ENCODE measurements around the gene USP22. TPM values are rescaled to one million over a fixed set of nuclear protein-coding genes. Genes with fewer than 3 reads are reported as not detected.
"Not testable (repeated sequence)": the region's sequence is repeated elsewhere in the genome, so short reads cannot be mapped to it uniquely, and the experiment has no call there.

USP22 gene
- 181 and 266 TPM in 2 replicates for total RNA-seq

DNA sequence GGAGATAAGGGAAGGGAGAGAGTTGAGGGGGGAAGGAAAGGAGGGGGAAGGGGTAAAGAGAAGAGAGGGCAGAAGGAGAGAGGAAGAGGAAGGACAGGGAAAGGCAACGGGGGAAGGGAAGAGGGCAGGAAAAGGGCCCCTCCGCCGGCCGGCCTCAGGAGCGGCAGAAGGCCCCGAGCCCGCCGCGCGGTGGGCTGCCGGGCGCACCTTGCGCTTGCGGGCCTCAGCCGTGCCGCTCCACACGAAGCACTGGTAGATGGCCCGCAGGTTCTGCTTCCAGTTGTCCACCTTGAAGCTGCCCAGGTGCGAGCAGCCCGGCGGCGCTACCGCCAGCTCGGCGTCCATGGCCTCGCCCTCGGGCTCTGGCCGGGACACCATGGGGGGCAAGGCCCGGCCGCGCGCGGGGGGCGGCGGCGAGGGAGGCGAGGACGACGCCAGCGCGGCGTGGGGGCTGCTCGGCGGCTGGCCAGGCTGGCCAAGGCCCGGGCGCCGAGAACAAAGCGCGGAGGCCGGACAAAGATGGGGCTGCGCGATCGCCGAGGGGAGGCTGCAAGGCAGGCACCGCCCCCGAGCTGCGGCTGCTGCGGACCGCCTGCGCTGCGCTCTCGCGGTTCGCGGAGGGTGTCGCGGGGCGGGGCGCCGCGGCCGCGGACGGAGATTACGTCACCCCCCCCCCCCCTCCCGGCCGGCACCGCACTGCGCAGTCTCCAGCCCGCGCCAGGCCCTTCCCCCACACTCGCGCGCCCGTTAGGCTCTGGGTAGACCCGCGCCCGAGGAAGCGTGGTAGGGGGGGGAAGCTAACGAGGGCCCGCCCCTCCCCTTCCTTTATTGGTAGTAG lies at the start of gene USP22:
Gene USP22 (minus strand): TSS at position 554 of the 838 bp plus-strand sequence. CDS start 176 bp downstream, at position 378.
- DNase-seq (ENCODE audit: low read depth in 2 of 2): peak in 1 of 2 donors; percentile 99

DNA sequence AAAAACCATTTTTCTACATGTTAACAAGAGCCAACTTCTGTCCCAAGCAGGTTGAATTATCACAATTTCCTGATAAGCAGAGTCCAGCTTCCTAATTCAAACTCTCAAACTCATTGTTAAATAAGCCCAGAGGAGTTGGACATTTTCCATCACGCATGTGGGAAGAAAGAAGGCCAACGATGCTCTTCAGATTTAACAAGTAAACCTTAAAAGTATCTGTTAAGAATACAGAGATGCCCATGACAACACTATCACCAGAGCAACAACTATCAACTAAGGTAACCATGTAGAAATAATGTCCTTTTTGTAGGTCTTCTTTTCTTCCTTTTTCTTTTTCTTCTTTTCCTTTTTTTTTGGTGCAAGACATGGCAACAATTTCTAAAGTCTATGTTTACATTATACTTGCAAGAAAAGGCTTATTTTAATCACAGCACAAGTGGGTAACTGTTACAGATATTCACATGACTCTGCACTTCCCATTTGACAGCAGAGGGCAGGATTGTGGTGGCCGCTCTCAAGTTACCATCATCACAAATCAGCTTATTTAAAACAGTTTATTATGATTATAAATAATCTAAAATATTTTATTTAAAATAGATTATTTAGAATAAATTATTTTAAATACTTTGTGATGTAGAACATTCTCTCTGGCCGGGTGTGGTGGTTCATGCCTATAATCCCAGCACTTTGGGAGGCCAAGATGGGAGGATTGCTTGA lies 48.2 kb upstream of the USP22 start:
- no peak for DNase-seq (ENCODE audit: low read depth in 2 of 2)

DNA sequence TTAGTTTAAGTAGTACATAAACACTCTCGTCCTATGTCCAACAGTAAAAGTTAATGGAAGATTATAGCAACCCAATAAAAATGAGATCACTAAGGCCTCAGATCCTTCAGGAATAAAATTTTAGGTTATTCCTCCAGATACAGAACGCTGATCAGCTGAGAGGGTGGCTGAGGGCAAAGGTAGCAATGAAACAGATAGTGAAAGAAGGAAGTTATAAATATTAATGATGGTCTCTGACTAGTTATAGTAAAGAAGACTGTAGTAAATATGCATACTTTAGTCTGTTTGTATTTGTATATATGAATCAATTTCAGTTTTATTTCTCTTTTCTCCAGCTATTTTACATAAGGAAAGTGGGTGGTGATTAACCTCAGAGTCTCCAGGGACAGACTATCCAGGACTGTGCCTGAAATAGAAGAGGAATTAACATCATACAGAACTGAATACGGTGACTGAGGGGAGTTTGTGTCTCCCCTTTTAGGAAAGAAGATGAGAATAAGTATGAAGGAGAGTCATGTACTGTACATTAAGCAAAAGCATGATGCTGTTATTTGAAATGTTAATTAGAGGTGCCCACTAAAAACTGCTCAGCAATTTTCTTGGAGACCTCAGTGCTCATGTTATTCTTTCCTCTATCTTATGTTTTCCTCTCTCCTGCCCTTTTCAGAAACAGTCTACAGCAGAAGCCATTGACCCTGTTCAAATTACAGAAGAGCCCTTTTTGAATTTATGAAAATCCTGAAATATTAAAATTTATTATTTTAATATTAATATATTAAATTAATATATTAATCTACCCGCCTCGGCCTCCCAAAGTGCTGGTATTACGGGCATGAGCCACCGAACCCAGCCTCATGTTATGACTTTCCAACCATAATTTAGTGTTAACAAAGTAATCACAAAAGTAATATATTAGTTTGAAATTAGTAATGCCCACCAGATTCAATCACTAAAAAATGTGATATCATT lies 47.4 kb upstream of the USP22 start:
- no peak for DNase-seq (ENCODE audit: low read depth in 2 of 2)

DNA sequence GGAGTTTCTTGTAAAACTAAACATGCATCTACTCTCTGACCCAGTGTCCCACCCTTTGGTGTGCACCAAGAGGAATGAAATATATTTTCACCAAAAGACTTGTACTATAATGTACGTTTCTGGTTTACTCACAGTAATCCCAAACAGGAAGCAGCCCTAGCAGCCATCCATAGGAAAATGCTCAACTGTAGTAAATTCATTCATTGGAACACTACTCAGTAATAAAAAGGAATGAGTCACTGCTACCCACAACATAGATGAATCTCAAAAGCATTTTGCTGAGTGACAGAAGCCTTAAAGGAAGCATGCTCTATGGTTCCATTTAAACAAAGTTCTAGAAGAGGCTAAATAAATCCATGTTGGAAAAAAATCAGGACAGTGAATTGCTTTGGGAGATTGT lies 46.3 kb upstream of the USP22 start:
- DNase-seq (ENCODE audit: low read depth in 2 of 2): no peak

DNA sequence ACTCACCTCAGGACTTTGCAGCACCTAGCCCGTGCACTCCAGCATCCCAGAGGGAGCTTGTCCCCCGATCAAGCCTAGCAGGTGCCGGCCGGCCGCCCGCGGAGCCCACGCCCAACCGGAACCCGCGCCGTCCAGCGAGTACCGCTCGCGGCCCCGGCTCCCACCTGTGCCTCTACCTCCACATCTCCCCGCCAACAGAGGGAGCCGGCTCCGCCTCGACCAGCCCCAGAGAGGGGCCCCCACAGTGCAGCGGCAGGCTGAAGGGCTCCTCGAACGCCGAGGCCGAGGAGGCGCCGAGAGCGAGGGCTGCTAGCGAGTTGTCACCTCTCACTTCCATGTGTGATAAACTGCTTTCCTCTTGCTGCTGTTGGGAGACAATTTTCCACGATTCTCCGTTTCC lies 42.9 kb upstream of the USP22 start:
- no peak for DNase-seq (ENCODE audit: low read depth in 2 of 2)

DNA sequence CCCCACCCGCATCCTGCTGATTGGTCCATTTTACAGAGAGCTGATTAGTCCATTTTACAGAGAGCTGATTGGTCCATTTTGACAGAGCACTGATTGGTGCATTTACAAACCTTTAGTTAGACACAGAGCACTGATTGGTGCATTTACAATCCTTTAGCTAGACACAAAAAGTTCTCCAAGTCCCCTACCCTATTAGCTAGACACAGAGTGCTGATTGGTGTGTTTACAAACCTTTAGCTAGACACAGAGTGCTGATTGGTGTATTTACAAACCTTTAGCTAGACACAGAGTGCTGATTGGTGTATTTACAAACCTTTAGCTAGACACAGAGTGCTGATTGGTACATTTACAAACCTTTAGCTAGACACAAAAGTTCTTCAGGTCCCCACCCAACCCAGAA lies 42.5 kb upstream of the USP22 start:
- DNase-seq (ENCODE audit: low read depth in 2 of 2): not testable (repeated sequence)

DNA sequence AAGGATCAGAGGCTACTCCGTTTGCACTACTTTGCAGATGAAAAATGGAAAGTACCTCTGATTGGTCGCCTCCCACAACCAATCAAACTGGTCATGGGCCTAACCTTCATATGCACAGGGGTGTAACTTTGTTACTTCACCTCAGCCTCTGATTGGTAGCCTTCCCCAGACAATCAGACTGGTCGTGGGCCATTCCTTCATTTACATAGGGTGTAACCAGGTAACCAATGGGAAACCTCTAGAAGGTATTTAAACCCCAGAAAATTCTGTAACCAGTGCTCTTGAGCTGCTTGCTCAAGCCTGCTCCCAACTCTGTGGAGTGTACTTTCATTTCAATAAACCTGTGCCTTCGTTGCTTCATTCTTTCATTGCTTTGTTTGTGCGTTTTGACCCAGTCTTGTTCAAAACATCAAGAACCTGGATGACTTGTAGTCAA lies 39.2 kb upstream of the USP22 start:
- no peak for DNase-seq (ENCODE audit: low read depth in 2 of 2)

DNA sequence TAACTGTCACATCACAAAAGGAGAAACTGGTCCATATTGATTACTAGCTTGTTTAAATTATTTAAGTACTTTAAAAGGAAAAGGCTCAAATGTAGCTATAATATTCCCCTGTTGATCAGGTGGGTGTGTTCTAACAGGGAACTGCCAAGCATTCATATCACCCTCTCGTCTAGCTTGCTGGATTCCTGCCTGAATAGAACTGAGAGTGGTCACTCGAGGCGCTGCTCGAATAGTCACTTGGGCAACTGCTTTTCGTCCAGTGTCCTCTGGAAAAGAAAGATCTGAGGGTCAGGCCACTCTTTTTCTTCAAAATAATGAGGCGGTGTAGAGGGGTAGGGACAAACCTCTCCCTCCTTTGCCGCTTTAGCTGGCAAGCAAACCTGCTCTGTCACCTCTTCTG lies 36.4 kb upstream of the USP22 start:
- DNase-seq (ENCODE audit: low read depth in 2 of 2): no peak

DNA sequence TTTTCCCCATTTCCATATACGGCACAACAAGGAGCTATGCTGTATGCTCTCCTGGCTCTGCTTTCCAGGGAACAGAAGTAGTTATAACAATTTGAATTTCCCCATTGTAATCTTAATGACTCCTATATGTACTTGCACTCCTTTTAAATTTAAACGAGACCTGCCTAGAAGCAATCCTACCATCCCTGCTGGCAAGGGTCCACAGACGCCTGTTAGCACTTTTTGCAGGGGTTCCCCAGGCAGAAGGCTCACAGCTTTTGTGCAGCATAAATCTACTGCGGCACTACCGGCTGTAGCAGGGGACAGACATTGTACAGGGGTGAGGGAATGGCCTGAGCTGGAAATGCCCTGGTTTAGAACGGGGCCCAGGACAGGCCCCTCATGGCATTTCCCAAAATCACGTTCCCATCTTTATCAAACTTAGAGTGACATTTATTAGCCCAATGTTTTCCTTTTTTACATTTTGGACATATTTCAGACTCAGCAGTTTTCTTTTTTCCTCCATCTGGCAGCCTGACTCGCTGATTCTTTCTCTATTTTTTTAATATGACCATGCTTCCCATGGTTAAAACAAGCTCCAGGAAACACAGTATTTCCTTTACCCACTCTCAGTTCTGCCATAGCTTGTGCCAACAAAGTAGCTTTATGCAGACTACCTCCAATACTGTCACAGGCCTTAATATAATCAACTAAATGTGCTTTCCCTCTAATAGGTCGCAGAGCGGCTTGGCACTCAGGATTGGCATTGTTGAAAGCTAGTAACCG lies 35.4 kb upstream of the USP22 start:
- DNase-seq (ENCODE audit: low read depth in 2 of 2): peak; percentile 11 to 43

DNA sequence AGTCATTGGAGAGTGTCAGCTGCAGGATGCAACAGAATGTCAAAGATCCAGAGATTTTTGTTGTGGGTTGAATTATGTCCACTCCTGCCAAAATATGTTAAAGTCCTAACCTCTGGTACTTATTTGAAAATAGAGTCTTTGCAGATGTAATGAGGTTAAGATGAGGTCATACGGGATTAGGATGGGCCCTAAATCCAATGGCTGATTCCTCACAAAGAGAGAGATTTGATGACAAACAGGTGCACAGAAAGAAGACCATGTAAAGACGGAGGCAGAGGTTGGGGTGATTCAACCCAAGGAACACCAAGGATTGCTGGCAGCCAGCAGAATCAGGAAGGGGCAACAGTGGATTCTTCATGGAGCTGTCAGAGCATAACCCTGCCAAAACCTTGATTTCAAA lies 34.5 kb upstream of the USP22 start:
- no peak for DNase-seq (ENCODE audit: low read depth in 2 of 2)

DNA sequence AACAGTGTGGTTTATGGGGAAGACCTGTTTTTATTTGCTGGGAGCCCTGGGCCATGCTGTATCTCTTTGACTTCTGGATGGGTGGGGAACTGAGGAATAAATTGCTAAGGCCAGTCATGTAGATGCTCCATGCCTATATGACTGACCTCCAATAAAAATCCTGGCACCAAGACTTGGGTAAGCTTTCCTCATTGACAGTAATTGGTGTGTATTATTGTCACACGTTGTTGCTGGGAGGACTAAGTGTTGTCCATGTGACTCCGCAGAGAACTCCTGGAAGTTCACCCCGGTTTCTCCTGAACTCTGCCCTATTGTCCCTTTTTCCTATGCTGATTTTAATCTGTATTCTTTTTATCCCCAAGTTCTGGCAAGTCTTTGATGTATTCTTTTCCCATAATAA lies 33.4 kb upstream of the USP22 start:
- no peak for DNase-seq (ENCODE audit: low read depth in 2 of 2)

DNA sequence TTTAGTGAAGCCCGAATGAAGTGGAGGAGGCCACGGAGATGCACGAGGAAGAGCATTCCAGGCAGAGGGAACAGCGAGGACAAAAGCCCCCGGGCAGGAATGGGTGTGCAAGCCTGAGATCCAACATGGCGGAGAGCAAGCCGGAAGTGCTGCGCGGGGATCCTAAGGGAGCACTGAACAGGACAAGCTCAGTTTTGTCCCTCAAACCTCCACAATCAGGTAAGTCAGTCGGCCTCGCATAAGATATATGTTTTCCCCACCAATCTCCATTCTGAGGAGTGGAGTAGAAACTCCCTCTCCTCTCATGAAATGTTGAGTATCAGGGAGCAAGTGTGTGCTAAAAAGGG lies 32.9 kb upstream of the USP22 start:
- DNase-seq (ENCODE audit: low read depth in 2 of 2): no peak

DNA sequence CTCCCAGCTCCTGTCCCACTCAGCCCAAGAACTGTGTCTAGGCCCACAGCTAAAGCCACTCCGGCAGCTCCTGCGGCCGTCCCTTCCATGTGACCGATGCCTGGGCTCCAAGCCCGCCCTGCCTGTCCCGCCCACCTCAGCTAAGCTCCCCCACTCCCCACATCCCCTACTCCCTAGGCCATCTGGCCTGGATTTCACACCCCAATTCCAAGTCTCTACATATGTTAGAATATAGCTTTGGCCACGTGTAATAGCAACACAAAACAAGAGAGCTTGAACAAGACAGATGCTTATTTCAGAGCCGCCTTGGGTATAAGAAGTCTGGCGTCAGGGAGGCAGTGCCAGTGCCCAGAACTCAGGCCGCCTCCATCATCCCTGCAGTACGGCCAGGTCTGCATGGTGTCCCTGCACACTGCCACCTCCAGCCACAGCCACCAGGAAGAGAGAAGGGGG lies 30.0 kb upstream of the USP22 start:
- no peak for DNase-seq (ENCODE audit: low read depth in 2 of 2)

DNA sequence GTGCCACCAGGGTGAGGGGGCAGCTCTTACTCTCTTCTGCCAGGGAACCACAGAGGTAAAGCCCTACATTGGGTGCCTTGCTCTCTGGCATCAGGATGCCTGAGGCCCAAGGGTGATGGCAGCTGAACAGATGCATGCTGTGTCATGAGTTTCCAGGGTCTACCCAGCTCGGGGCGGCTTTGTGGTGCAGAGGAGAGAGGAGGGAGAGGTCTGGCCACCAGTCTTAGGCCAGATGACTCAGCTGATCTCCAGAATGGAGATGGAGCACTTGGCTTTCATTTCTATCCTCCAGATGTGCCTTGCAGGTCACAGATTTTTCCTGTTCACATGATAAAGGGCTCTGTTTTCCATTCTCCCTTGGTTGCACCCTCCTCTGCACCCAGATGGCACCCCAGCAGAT lies 23.6 kb upstream of the USP22 start:
- DNase-seq (ENCODE audit: low read depth in 2 of 2): no peak

DNA sequence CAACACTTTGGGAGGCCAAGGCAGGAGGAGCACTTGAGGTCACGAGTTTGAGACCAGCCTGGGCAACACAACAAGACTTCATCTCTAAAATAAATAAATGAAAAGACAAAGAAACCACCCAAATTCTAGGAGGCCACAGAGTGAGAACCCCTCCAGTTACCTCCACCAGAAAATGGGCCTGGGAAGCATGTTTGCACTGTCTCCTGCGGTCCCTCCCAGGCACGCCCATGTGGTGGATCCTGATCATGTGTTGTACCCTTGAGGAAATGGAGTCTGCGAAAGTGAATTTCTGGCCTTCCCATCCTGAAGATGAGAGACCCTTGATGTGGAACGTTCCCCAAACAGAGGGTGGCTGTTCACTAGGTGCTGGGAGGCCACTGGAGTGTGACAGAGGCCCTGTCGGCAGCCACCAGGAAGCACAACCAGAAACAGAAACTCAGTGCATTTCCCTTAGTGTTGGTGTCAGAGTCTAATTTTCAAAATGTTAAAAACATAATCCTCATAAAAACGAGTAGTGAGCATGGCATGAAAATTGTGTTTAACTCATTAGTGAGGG lies 19.2 kb upstream of the USP22 start:
- DNase-seq (ENCODE audit: low read depth in 2 of 2): no peak

DNA sequence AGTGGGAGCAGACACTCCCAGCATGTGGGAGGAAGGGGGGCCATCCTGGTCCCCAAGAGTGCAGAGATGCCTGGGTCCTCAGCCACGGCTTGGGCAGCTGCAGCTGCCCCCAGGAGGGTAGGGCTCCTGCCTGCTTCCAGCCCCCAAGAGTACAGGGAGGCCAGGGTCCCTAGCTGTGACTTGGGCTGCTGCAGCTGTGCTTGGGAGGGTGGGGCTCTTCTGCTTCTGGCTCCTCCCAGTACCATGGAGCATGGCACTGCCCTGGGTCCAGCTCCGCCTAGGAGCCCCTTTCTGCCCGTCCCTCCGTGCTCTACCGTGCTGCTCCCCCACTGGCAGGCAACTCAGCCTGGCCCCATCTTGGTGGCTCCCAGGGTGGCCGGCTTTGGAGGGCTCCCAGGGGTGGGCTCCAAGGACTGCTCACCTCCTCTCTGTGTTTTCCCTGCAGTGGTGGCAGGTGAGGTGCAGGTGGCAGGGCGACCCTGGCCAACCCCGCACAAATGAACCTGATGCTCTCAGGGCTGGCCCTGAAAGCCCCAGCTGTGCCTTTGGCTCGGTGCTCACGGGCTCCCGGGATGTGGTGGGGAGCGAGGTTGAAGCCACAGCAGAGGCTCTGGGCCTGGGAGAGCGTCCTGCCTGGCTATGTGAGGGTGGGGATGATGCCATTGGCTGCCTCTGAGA lies 18.5 kb upstream of the USP22 start:
- DNase-seq (ENCODE audit: low read depth in 2 of 2): no peak

DNA sequence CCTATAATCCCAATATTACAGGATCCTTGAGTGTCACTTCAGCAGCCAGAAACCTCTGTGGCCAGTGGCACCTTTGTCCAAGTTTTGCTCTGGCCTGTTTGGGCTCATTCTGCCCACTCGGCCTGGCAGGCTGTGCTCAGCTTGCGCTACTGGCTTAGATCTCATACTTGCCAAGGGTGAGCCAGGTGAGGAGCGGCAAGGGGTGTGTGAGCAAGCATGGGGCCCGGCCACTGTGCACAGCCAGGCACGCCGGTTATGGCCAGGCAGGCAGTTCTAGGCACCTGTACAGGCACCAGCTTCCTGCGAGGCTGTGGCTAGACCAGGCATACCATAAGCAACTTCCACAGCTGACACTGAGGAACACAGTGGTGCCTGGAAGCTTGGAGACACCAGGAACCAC lies 16.9 kb upstream of the USP22 start:
- DNase-seq (ENCODE audit: low read depth in 2 of 2): no peak

DNA sequence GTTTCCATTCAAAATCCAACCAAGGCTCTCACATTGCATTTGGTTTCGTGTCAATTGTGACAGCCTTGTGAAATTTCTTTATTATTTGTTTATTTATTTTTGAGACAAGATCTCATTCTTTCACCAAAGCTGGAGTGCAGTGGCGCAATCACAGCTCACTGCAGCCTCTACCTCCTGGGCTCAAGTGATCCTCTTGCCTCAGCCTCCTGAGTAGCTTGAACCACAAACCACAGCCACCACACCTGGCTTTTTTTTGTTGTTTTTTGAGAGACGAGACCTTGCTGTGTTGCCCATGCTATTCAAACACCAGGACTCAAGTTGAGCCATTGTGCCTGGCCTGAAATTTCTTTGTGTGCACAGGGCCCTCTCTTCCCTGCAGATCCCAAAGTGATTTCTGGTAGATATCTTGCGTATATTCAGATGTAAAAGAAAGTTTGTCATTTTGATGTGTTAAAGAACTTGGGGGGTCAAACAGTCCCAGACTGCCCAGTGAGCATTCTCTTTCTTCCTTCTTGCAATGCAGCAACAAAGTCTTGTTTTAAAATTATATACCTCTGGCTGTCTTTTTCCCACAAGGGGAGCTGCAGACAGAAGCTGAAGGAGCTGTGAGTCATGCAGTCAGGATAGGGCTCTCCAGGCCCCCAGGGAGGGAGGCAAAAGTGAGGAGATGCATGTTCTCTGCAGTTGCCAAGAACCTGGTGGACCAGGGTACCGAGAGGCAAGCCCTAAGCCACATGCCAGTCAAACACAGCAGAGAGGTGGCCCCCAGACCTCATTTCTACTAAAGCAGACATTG lies 15.5 kb upstream of the USP22 start:
- no peak for DNase-seq (ENCODE audit: low read depth in 2 of 2)

DNA sequence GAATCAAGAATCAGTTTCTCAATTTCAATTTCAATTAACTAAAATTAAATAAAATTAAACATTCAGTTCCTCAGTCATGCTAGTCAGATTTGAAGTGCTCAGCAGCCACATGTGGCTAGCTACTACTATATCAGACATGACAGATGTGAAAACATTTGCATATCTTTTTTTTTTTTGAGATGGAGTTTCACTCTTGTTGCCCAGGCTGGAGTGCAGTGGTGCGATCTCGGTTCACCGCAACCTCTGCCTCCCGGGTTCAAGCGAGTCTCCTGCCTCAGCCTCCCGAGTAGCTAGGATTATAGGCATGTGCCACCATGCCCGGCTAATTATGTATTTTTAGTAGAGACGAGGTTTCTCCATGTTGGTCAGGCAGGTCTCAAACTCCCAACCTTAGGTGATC lies 10.2 kb upstream of the USP22 start:
- DNase-seq (ENCODE audit: low read depth in 2 of 2): not testable (repeated sequence)
